ENCODE results near the gene CCNT1.
"Not testable (repeated sequence)": the region's sequence is repeated elsewhere in the genome, so short reads cannot be mapped to it uniquely, and the experiment has no call there.

The CCNT1 gene

DNA sequence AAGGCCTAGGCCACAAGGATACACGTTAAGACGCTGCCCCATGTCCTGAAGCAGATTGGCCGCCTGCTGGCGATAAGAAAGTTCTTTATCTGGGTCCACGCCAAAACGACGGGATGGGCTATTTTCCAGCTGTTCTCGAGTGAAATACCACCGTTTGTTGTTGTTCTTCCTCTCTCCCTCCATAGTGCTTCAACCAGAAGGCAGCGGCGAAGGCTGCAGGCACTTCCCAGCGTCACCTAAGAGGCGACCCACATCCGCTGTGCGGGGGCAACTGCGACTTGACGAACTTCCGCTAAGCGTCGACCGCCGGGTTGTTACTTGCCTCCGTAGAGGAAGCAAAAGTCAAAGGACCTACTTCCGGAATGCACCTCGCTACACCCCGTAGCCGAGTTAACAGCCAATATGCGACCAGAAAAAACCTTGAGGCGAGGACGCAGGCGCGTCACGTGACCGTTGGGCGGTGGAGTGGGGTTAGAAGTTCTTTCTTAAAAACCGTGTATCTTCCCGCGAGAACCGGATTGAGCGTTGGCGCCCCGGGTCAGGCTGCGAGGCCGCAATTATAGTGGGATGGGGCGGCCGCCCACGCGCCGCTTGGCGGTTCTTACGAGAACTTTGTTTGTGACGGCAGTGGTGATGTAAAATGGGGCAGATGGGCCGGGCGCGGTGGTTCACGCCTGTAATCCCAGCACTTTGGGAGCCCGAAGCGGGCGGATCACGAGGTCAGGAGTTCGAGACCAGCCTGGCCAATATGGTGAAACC lies at the start of gene CCNT1:
TSS of gene CCNT1 (minus strand) at position 215 of the 759 bp plus-strand sequence. CDS start at position 183, 32 bp downstream.
- Histone ChIP-seq H3K36me3 (ENCODE audit: control insufficient read depth, insufficient read depth, low read length) (peaks cover 2% of the 10 kb centered on the region), H3K27ac (ENCODE audit: low read depth, low read length) (peak within 1 kb of the TSS; percentile 95), H3K9ac (ENCODE audit: low read length) (peak within 1 kb of the TSS; percentile 97), H3K27me3 (ENCODE audit: control insufficient read depth, insufficient read depth, low read length) (no peaks in the 10 kb centered on the region), H3K4me1 (ENCODE audit: control insufficient read depth, insufficient read depth, low read length) (peaks cover 6% of the 10 kb centered on the region), H3K4me3 (ENCODE audit: low read length) (peak within 1 kb of the TSS; percentile 98)

DNA sequence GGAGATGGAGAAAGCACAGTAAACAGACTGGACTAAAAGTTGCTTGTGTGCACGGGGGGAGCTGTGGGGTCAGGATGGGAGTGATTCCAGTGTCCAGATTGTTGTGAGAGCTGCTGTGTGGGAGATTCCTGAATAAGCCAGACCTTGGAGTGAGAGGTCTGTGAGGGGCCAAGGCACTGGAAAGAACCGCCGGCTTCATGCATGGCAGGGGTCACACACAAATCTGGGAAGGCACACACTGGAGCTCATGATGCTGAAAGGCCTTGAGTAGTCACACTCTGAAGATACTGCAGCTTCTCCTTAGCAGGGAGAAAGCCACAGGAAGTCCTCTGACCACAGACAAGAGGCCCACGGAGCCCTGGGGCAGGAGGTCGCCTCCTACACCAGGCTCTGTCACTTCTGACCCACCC lies 49.3 kb upstream of the CCNT1 start:
- Histone ChIP-seq H3K27me3 (ENCODE audit: control insufficient read depth, insufficient read depth, low read length) (no peaks in the 10 kb centered on the region), H3K9ac (ENCODE audit: low read length) (no peak overlapping the region), H3K27ac (ENCODE audit: low read depth, low read length) (no peak overlapping the region), H3K4me1 (ENCODE audit: control insufficient read depth, insufficient read depth, low read length) (no peaks in the 10 kb centered on the region), H3K36me3 (ENCODE audit: control insufficient read depth, insufficient read depth, low read length) (peaks cover 6% of the 10 kb centered on the region), H3K4me3 (ENCODE audit: low read length) (no peak overlapping the region)

DNA sequence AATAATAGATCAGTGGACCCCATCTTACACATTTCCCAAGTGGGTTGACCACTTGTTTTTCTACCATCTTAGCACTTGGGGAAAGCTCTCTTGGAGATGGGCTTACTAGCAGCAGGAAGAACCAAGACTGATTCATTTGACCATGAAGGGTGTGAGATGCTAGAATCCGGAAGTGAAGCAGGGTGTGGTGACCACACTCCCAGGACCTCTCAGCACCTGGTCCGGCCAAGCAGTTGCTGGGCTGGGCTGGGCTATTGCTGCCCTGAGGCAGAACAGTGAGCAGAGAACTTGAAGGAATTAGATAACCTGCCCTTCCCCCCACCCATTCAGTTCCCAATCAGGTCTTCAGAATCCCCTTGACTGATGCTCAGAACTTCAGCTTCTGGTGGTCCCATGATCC lies 48.0 kb upstream of the CCNT1 start:
- H3K27me3 ChIP-seq (ENCODE audit: control insufficient read depth, insufficient read depth, low read length), result no peaks in the 10 kb centered on the region
- H3K36me3 ChIP-seq (ENCODE audit: control insufficient read depth, insufficient read depth, low read length), result peaks cover 6% of the 10 kb centered on the region
- H3K27ac ChIP-seq (ENCODE audit: low read depth, low read length), result no peak overlapping the region
- no peak overlapping the region for H3K9ac ChIP-seq (ENCODE audit: low read length)
- no peaks in the 10 kb centered on the region for H3K4me1 ChIP-seq (ENCODE audit: control insufficient read depth, insufficient read depth, low read length)
- no peak overlapping the region for H3K4me3 ChIP-seq (ENCODE audit: low read length)

GRCh38 chr12:48758737-48759136 lies 42.2 kb upstream of the CCNT1 start:
- H3K27ac ChIP-seq (ENCODE audit: low read depth, low read length), result no peak overlapping the region
- H3K4me1 ChIP-seq (ENCODE audit: control insufficient read depth, insufficient read depth, low read length), result no peaks in the 10 kb centered on the region
- no peaks in the 10 kb centered on the region for H3K36me3 ChIP-seq (ENCODE audit: control insufficient read depth, insufficient read depth, low read length)
- no peaks in the 10 kb centered on the region for H3K27me3 ChIP-seq (ENCODE audit: control insufficient read depth, insufficient read depth, low read length)
- H3K4me3 ChIP-seq (ENCODE audit: low read length), result no peak overlapping the region
- no peak overlapping the region for H3K9ac ChIP-seq (ENCODE audit: low read length)

GRCh38 chr12:48758186-48758585 lies 41.7 kb upstream of the CCNT1 start:
- H3K27ac ChIP-seq (ENCODE audit: low read depth, low read length), result no peak overlapping the region
- H3K36me3 ChIP-seq (ENCODE audit: control insufficient read depth, insufficient read depth, low read length), result no peaks in the 10 kb centered on the region
- no peak overlapping the region for H3K9ac ChIP-seq (ENCODE audit: low read length)
- no peaks in the 10 kb centered on the region for H3K4me1 ChIP-seq (ENCODE audit: control insufficient read depth, insufficient read depth, low read length)
- H3K4me3 ChIP-seq (ENCODE audit: low read length), result no peak overlapping the region
- H3K27me3 ChIP-seq (ENCODE audit: control insufficient read depth, insufficient read depth, low read length), result no peaks in the 10 kb centered on the region

DNA sequence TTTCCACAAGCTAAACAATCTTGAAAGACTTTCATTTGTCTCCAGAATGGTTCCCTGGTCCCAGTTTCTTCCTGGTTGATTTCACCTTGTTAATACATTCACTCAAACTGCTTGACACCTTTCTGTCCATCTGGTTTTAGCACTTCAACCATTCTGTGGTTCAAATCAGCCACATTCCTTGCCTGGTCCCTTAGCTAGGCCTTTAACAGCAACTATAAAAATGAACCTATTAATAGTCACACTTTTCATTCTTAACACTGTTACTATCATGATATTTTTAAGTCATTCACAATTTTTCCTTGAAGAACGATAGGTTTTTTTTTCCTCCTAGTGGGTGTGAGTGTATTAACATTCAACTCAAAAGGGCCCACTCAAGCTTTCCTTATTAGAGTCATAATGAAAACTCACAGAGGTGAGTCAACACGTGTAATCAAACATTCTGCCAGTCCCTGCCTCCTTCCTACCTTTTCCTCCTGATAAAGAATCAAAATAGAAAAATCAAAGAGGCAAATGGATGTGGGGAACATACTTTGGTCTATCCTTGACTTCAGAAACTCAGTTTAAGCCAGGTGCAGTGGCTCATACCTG lies 34.4 kb upstream of the CCNT1 start:
- no peak overlapping the region for H3K4me3 ChIP-seq (ENCODE audit: low read length)
- no peaks in the 10 kb centered on the region for H3K36me3 ChIP-seq (ENCODE audit: control insufficient read depth, insufficient read depth, low read length)
- no peak overlapping the region for H3K9ac ChIP-seq (ENCODE audit: low read length)
- H3K27ac ChIP-seq (ENCODE audit: low read depth, low read length), result no peak overlapping the region
- no peaks in the 10 kb centered on the region for H3K4me1 ChIP-seq (ENCODE audit: control insufficient read depth, insufficient read depth, low read length)
- no peaks in the 10 kb centered on the region for H3K27me3 ChIP-seq (ENCODE audit: control insufficient read depth, insufficient read depth, low read length)

DNA sequence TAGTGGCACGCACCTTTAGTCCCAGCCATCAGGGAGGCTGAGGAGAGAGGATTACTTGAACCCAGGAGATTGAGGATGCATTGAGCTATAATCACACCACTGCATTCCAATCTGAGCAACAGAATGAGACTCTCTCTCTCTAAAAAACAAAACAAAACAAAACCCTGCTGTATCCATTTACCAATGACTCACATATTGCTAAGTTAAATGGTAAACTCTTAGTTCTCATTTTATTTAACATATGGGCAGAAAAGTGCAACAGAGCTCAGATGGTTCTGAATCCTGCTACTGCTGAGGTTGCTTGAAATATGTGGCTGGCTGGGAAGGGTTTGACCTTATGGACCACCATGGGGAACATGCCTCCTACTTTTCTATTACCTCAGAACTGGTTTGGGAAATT lies 33.7 kb upstream of the CCNT1 start:
- Histone ChIP-seq H3K27me3 (ENCODE audit: control insufficient read depth, insufficient read depth, low read length) (no peaks in the 10 kb centered on the region), H3K27ac (ENCODE audit: low read depth, low read length) (no peak overlapping the region), H3K4me1 (ENCODE audit: control insufficient read depth, insufficient read depth, low read length) (no peaks in the 10 kb centered on the region), H3K4me3 (ENCODE audit: low read length) (no peak overlapping the region), H3K36me3 (ENCODE audit: control insufficient read depth, insufficient read depth, low read length) (no peaks in the 10 kb centered on the region), H3K9ac (ENCODE audit: low read length) (no peak overlapping the region)

GRCh38 chr12:48744251-48745008 lies 27.9 kb upstream of the CCNT1 start:
- no peaks in the 10 kb centered on the region for H3K4me1 ChIP-seq (ENCODE audit: control insufficient read depth, insufficient read depth, low read length)
- H3K27ac ChIP-seq (ENCODE audit: low read depth, low read length), result no peak overlapping the region
- no peaks in the 10 kb centered on the region for H3K36me3 ChIP-seq (ENCODE audit: control insufficient read depth, insufficient read depth, low read length)

GRCh38 chr12:48739618-48740269 lies 23.2 kb upstream of the CCNT1 start:
- H3K4me1 ChIP-seq (ENCODE audit: control insufficient read depth, insufficient read depth, low read length), result no peaks in the 10 kb centered on the region
- no peaks in the 10 kb centered on the region for H3K27me3 ChIP-seq (ENCODE audit: control insufficient read depth, insufficient read depth, low read length)
- no peak overlapping the region for H3K27ac ChIP-seq (ENCODE audit: low read depth, low read length)
- no peak overlapping the region for H3K9ac ChIP-seq (ENCODE audit: low read length)
- no peaks in the 10 kb centered on the region for H3K36me3 ChIP-seq (ENCODE audit: control insufficient read depth, insufficient read depth, low read length)
- H3K4me3 ChIP-seq (ENCODE audit: low read length), result no peak overlapping the region

More at GRCh38 chr12:48744251-48745008, 27.9 kb upstream of the CCNT1 start:
- no peaks in the 10 kb centered on the region for H3K27me3 ChIP-seq (ENCODE audit: control insufficient read depth, insufficient read depth, low read length)
- no peak overlapping the region for H3K4me3 ChIP-seq (ENCODE audit: low read length)
- H3K9ac ChIP-seq (ENCODE audit: low read length), result no peak overlapping the region

DNA sequence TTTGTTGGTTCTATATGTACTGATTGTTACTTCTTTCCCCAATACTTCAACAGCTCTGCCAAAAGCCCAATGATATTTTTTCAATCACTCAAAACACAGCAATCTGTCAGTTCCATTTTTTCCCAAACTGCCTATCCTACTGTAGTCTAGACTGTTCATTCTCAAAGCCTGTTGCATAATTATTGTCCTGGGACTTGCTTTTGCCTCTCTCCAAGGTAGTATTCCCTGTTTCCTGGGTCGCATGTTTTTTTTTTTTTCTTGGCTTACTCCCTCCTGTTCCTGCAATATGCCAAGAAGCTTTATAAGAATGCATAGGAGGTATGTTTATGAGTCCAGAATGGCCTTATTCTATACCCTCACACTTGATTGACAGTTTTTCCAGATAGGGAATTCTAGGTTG lies 19.9 kb upstream of the CCNT1 start:
- Histone ChIP-seq H3K27me3 (ENCODE audit: control insufficient read depth, insufficient read depth, low read length) (no peaks in the 10 kb centered on the region), H3K27ac (ENCODE audit: low read depth, low read length) (no peak overlapping the region), H3K4me3 (ENCODE audit: low read length) (no peak overlapping the region), H3K9ac (ENCODE audit: low read length) (no peak overlapping the region), H3K4me1 (ENCODE audit: control insufficient read depth, insufficient read depth, low read length) (no peaks in the 10 kb centered on the region), H3K36me3 (ENCODE audit: control insufficient read depth, insufficient read depth, low read length) (no peaks in the 10 kb centered on the region)

GRCh38 chr12:48728807-48729206 lies 12.3 kb upstream of the CCNT1 start:
- no peaks in the 10 kb centered on the region for H3K36me3 ChIP-seq (ENCODE audit: control insufficient read depth, insufficient read depth, low read length)
- no peaks in the 10 kb centered on the region for H3K4me1 ChIP-seq (ENCODE audit: control insufficient read depth, insufficient read depth, low read length)

GRCh38 chr12:48720737-48721136 lies 4.2 kb upstream of the CCNT1 start:
- H3K9ac ChIP-seq (ENCODE audit: low read length); H3K27me3 ChIP-seq (ENCODE audit: control insufficient read depth, insufficient read depth, low read length); H3K36me3 ChIP-seq (ENCODE audit: control insufficient read depth, insufficient read depth, low read length); H3K27ac ChIP-seq (ENCODE audit: low read depth, low read length); H3K4me1 ChIP-seq (ENCODE audit: control insufficient read depth, insufficient read depth, low read length); H3K4me3 ChIP-seq (ENCODE audit: low read length): not testable (repeated sequence)

More at GRCh38 chr12:48728807-48729206, 12.3 kb upstream of the CCNT1 start:
- Histone ChIP-seq H3K4me3 (ENCODE audit: low read length) (no peak overlapping the region), H3K27ac (ENCODE audit: low read depth, low read length) (no peak overlapping the region), H3K9ac (ENCODE audit: low read length) (no peak overlapping the region), H3K27me3 (ENCODE audit: control insufficient read depth, insufficient read depth, low read length) (no peaks in the 10 kb centered on the region)

All from rectal smooth muscle tissue (tissue), 1 donor.